Kidney (tissue), 14 donors: ENCODE results near the gene KRT7. TPM values are rescaled to one million over a fixed set of nuclear protein-coding genes. Genes with fewer than 3 reads are reported as not detected.
A peak's percentile ranks its signal among the peaks of the same experiment; 100 is the strongest.

ENCODE experiments used
- DNase-seq, 5 donors: peaks; one replicate each; pipeline ENCODE4 v3.0.0-alpha.2; 2013 to 2020
- FAIRE-seq: peaks from 2 replicates; lab custom pipeline; 2012; peaks lifted over from hg19 to GRCh38; lab: Jason Lieb, UNC
- H3K27ac ChIP-seq, 2 donors: one replicate each; pipeline ENCODE4 v1.7.0; 2013; ENCODE audit warnings: low read depth in 2 of 2, low read length in 2 of 2, inconsistent platforms in 1 of 2
- H3K27me3 ChIP-seq: one replicate; pipeline ENCODE4 v1.7.1; 2013; ENCODE audit warnings: low read length, inconsistent platforms; ENCODE audit not compliant: control insufficient read depth, insufficient read depth
- H3K36me3 ChIP-seq, 3 donors: one replicate each; pipeline versions ENCODE4 v1.7.0 to v1.7.1; 2013; ENCODE audit warnings: low read length in 3 of 3, control low read depth in 1 of 3, inconsistent platforms in 1 of 3; ENCODE audit not compliant: insufficient read depth in 3 of 3, control insufficient read depth in 2 of 3
- H3K4me1 ChIP-seq, 3 donors: one replicate each; pipeline versions ENCODE4 v1.7.0 to v1.7.1; 2013; ENCODE audit warnings: low read length in 3 of 3, inconsistent platforms in 1 of 3, low read depth in 1 of 3; ENCODE audit not compliant: control insufficient read depth in 2 of 3, insufficient read depth in 2 of 3
- H3K4me3 ChIP-seq, 3 donors: one replicate each; pipeline versions ENCODE4 v1.7.0 to v1.8.1; 2013; ENCODE audit warnings: low read length in 3 of 3, control low read depth in 1 of 3, inconsistent platforms in 1 of 3
- H3K9ac ChIP-seq, 3 donors: one replicate each; pipeline versions ENCODE4 v1.7.0 to v1.7.1; 2013; ENCODE audit warnings: low read length in 3 of 3, control low read depth in 1 of 3, inconsistent platforms in 1 of 3
- H3K9me3 ChIP-seq, 3 donors: one replicate each; pipeline versions ENCODE4 v1.7.0 to v1.7.1; 2013; ENCODE audit warnings: low read length in 3 of 3, control low read depth in 1 of 3, inconsistent platforms in 1 of 3; ENCODE audit not compliant: control insufficient read depth in 2 of 3, insufficient read depth in 1 of 3
- CTCF ChIP-seq: IDR thresholded peaks from 3 replicates; pipeline ENCODE4 v1.5.1; 2012; ENCODE audit warnings: mild to moderate bottlenecking, moderate library complexity, borderline replicate concordance; ENCODE audit not compliant: insufficient read depth; ENCODE audit errors: extremely low read depth
- intact Hi-C: fragments of 100-400 bp; cut with DNase I; formaldehyde crosslinking; loops from one replicate; pipeline ENCODE4 v1.11.1; 2022
- polyA plus RNA-seq: library from polyadenylated mRNA; stranded (reverse); fragments of 350-450 nt; fragmentation: Illumina TruSeq; extraction: RNeasy Lipid Tissue Mini Kit (QIAGEN cat#74804); gene quantifications from one replicate; pipeline ENCODE4 v1.2.3, GENCODE V29; 2014; ENCODE audit warnings: low read depth, low replicate concordance; ENCODE audit not compliant: insufficient read depth
- total RNA-seq: library from RNA; stranded (reverse); fragmentation: NEBNext Ultra II Directional; extraction: Animal tissue kit (Norgen Biotek cat#: 25700); gene quantifications from one replicate; pipeline ENCODE4 v1.2.1, GENCODE V29; 2021
- donor health status: control.
- donor health status: control.
- donor health status: control.
- donor health status: control.
- donor health status: control.
- donor health status: DM: yes; HTN: yes; CAD: no.
- donor health status: Normal renal cell carcinoma (clear cell type).

The KRT7 gene
- total and polyA plus RNA-seq, 2 donors from 2014 or later, result 173 to 1,490 TPM

- peak; percentile 79 to 90 (median 90) for DNase-seq
- no peaks in the 10 kb centered on the region for H3K9me3 ChIP-seq
- H3K4me3 ChIP-seq, result peak overlapping the region in 1 of 3 donors; percentile 33
- no peak for TF ChIP-seq CTCF
- peak overlapping the region; percentile 30 to 43 for H3K27ac ChIP-seq
- H3K27me3 ChIP-seq, result no peaks in the 10 kb centered on the region
- H3K36me3 ChIP-seq, result no peaks in the 10 kb centered on the region
- no peak for FAIRE-seq
- H3K4me1 ChIP-seq, result peaks cover 0 to 14% (median 4%) of the 10 kb centered on the region in 3 donors
- intact Hi-C loops, result no loop called here
- peak overlapping the region in 1 of 3 donors; percentile 40 for H3K9ac ChIP-seq
Observed at GRCh38 chr12:52202361-52203078, 30.5 kb upstream of the KRT7 start.

- peak overlapping the region in 1 of 3 donors; percentile 40 for H3K9ac ChIP-seq
Observed at GRCh38 chr12:52203079-52203921, 29.7 kb upstream of the KRT7 start.

GRCh38 chr12:52204095-52204930 lies 28.7 kb upstream of the KRT7 start:
- Histone ChIP-seq H3K4me3 (no peak overlapping the region), H3K36me3 (no peaks in the 10 kb centered on the region), H3K9me3 (no peaks in the 10 kb centered on the region), H3K27me3 (no peaks in the 10 kb centered on the region), H3K27ac (no peak overlapping the region), H3K4me1 (peaks cover 0 to 10% (median 4%) of the 10 kb centered on the region in 3 donors), H3K9ac (no peak overlapping the region)
- intact Hi-C loops, result no loop called here
- DNase-seq, result peak in 2 of 5 donors; percentile 39 to 47
- TF ChIP-seq CTCF, result no peak
- FAIRE-seq, result no peak

More at GRCh38 chr12:52203079-52203921, 29.7 kb upstream of the KRT7 start:
- intact Hi-C loops, result no loop called here
- Histone ChIP-seq H3K4me3 (peak overlapping the region in 1 of 3 donors; percentile 33), H3K9me3 (no peaks in the 10 kb centered on the region), H3K4me1 (peaks cover 0 to 10% (median 4%) of the 10 kb centered on the region in 3 donors), H3K27me3 (no peaks in the 10 kb centered on the region), H3K36me3 (no peaks in the 10 kb centered on the region), H3K27ac (peak overlapping the region; percentile 8 to 27)
- no peak for TF ChIP-seq CTCF
- FAIRE-seq (no peak), DNase-seq (peak; percentile 82 to 91 (median 88))
